GM12865 (cell line): ENCODE data around the gene B3GALT5.

ENCODE experiments used
- DNase-seq: peaks from one replicate; pipeline ENCODE4 v3.0.0; 2010; ENCODE audit warnings: low read depth
- H3K4me3 ChIP-seq: 2 replicates; pipeline ENCODE4 v1.5.1; 2011; ENCODE audit warnings: mild to moderate bottlenecking, low read depth, low read length, control low read depth
- TF ChIP-seq, protein P1 (sequence below): IDR thresholded peaks from 2 replicates; pipeline ENCODE4 v1.5.1; 2011; ENCODE audit warnings: low read length, control low read depth, low read depth, inconsistent platforms; ENCODE audit not compliant: insufficient read depth; ENCODE audit errors: missing control alignments

B3GALT5 gene

DNA sequence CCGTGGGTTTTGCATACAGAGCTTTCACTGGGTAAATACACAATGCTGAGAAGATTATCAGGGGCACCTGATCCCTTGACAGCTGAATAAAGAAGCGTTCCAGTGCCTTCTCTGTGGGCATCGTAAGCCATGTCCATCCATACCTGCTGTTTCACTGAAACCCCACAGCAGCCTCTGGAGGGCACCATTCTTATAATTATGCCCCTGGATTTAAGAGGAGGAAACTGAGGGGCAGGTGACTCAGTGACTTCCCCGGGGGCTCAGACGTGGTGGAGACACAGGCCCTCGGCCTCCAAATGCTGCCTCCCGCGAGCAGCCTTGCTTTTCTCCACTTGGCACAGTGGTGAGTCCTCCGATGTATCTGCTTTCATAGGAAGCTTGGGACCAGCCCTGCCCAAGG is 56.7 kb downstream of the B3GALT5 start:
- no peak overlapping the region for H3K4me3 ChIP-seq
- no peak for DNase-seq
- TF ChIP-seq, protein P1, sequence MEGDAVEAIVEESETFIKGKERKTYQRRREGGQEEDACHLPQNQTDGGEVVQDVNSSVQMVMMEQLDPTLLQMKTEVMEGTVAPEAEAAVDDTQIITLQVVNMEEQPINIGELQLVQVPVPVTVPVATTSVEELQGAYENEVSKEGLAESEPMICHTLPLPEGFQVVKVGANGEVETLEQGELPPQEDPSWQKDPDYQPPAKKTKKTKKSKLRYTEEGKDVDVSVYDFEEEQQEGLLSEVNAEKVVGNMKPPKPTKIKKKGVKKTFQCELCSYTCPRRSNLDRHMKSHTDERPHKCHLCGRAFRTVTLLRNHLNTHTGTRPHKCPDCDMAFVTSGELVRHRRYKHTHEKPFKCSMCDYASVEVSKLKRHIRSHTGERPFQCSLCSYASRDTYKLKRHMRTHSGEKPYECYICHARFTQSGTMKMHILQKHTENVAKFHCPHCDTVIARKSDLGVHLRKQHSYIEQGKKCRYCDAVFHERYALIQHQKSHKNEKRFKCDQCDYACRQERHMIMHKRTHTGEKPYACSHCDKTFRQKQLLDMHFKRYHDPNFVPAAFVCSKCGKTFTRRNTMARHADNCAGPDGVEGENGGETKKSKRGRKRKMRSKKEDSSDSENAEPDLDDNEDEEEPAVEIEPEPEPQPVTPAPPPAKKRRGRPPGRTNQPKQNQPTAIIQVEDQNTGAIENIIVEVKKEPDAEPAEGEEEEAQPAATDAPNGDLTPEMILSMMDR: no peak

DNA sequence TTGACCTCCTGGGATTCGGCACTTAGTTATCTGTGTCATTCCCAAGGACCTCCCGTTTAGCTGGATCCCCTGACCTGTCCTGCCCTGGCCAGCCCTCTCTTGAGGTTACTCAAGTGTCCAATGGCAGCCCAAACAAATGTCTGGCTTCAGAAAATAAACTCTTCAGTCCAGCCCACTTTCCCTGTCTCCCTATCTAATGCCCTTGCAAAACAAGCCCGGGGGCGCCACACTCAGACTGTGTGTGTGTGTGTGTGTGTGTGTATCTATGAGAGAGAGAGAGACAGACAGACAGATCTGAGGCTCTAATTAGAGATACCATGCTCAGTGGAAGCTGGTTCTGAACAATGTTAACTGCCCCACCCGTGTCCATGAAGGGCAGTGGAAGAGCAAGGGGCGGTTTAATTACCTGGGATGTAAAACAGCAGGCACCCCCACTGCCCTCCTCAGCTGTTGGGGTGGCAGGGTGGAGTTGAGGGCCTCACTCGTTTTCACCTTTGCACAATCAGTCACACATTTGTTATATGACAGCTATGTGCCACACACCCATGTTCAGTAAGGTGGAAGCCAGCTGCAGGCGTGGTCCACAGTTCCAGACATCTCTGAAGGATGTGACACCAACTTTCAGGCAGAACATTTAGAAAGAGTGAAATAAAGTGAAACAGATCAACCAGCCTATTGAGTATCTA is 57.4 kb downstream of the B3GALT5 start:
- TF ChIP-seq, protein P1: no peak
- DNase-seq: no peak
- no peak overlapping the region for H3K4me3 ChIP-seq

DNA sequence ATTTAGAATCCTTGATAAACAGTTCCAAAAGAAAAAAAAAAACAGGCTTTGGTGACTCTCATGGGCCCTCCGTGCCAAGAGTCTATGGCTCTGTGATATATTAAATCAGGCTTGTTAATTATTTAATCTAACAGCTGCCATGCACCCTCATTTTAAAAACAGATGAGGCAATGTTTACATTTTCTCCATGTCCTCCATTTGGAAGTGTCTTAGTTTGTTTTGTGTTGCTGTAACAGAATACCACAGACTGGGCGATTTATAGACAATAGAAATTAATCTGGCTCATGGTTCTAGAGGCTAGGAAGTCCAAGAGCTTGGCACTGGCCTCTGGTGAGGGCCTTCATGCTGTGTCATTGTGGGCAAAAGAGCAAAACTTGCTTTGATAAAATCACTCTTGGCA is 58.0 kb downstream of the B3GALT5 start:
- TF ChIP-seq, protein P1: no peak
- no peak for DNase-seq
- H3K4me3 ChIP-seq: no peak overlapping the region

DNA sequence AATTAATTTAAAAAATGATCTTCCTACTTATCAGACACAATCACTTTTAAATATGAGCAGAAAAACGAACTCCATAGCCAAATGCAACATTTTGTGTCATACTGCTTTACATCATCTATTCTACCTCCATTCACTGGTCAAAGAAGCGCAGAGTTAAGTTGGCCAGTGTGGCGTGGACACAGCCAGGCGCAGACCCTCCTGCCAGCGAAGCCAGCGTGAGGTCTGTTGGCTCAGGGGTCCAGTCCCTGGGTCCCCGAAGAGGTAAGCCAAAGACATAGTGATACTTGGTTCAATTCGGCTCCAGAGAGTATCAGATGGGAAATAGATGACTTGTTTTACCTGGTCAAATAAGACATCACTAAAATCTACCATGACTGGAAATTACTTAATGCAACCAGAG is 59.2 kb downstream of the B3GALT5 start:
- no peak overlapping the region for H3K4me3 ChIP-seq
- DNase-seq: no peak
- TF ChIP-seq, protein P1: no peak

DNA sequence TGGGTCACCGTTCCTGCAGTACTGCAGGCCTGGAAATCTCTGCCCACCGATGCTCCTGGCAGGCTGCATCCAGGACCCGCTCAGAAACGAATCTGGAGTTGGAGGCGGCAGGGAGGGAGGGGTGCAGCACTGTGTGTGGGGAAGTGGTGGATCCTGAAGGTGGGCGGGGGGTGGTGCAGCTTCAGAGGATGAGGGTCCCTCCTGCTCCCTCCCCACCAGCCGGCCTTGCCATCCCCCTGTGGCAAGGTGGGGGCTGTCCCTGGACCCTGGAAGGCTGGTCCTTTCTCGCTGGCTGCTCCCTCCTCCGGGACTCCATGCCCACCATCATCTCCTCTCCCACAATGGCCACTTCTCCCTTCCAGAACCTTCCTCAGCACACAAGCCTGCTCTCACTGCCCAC is 60.4 kb downstream of the B3GALT5 start:
- TF ChIP-seq, protein P1: no peak
- H3K4me3 ChIP-seq: no peak overlapping the region
- DNase-seq: no peak

DNA sequence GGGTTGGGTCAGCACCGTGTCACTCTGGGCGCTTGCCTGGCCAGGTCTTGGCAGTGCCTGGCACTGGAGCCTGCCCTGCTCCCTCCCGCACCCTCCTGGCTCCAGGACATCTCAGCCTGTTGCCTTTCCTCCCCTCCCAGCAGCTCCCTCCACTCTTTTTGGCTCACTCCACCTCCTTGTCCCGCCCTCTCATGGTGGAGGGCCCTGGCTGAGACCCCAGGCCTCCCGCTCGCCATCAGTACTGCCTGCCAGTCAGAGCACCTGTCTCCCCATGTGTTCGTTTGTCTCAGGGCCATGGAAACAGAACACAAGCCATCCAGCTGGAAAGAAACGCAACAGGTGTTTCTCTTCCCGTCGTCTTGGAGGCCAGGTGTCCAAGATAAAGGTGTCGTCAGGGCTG is 61.0 kb downstream of the B3GALT5 start:
- TF ChIP-seq, protein P1: no peak
- DNase-seq: no peak
- H3K4me3 ChIP-seq: no peak overlapping the region

DNA sequence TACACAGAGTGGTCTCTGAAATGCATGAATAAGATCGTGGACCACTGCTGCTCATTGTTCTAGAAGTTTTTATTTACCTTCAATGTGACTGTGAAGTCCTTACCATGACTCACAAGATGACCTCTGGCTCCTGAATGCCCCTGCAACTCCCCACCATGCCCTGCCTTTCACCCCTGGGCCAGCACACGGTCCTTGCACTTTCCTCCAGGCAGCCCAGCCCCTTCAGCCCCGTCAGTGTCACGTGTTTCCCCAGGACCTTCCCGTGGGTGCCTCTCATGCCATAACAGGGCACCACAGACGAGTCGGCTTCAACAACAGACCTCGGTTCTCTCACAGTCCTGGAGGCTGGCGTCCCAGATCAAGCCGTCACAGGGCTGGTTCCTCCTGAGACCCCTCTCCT is 62.1 kb downstream of the B3GALT5 start:
- TF ChIP-seq, protein P1: no peak
- no peak for DNase-seq
- H3K4me3 ChIP-seq: no peak overlapping the region
